Neural cell (in vitro differentiated cells): Measurements from ENCODE around the gene SCFD1.

Source experiments
- CTCF ChIP-seq: fragments of 450-650 bp; IDR thresholded peaks from 2 replicates; pipeline ENCODE4 v1.5.1; 2014; ENCODE audit warnings: antibody characterized with exemption, mild to moderate bottlenecking, moderate library complexity; ENCODE audit not compliant: poor library complexity, severe bottlenecking
- EP300 ChIP-seq: fragments of 450-650 bp; conservative IDR thresholded peaks from 2 replicates; pipeline ENCODE4 v1.6.1; 2014; ENCODE audit warnings: antibody characterized with exemption, mild to moderate bottlenecking, moderate library complexity; ENCODE audit not compliant: poor library complexity, severe bottlenecking
- EZH2 ChIP-seq: fragments of 200-600, 300-800 bp; shearing (Covaris generic), sonication (generic); IDR thresholded peaks from 2 replicates; pipeline ENCODE4 v1.6.1; 2014; ENCODE audit warnings: antibody characterized with exemption, low read length, borderline replicate concordance, mild to moderate bottlenecking; ENCODE audit not compliant: insufficient read depth, poor library complexity, severe bottlenecking
- MXI1 ChIP-seq: fragments of 450-650 bp; conservative IDR thresholded peaks from 2 replicates; pipeline ENCODE4 v1.6.1; 2014; ENCODE audit warnings: antibody characterized with exemption, mild to moderate bottlenecking; ENCODE audit not compliant: poor library complexity, severe bottlenecking
- POLR2AphosphoS5 ChIP-seq: IDR thresholded peaks from 2 replicates; pipeline ENCODE4 v1.6.1; 2012
- REST ChIP-seq: IDR thresholded peaks from 2 replicates; pipeline ENCODE4 v1.6.1; 2012; ENCODE audit warnings: borderline replicate concordance
- SMC3 ChIP-seq: fragments of 450-650 bp; conservative IDR thresholded peaks from 2 replicates; pipeline ENCODE4 v1.6.1; 2014; ENCODE audit warnings: antibody characterized with exemption, mild to moderate bottlenecking, moderate library complexity; ENCODE audit not compliant: poor library complexity
- TAF1 ChIP-seq: IDR thresholded peaks from 2 replicates; pipeline ENCODE4 v1.6.1; 2012; ENCODE audit warnings: low read depth

DNA sequence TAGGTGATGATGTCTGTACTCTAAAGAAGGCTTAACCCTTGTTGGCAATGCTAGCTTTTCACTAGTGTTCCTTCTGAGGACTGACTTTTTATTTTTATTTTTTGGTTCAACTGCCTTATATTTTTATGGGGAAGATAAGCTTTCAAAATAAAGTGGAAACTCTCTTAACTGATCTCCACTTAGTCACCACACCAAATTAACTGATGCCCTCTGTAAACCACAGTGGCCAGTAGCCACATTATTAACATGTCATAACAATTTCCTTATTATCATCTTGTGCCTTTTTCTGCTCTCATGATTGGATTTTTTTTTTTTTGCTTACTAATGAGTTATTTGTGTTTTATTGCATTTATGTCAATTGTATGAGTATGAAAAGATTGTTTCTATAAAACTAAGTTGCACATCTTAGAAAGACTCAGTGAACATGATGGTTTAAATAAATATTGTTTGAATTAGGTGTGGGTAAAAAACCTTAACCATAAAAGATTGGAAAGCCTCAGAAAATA is 56.9 kb downstream of the SCFD1 start:
- no peak for TF ChIP-seq EZH2
- no peak for TF ChIP-seq TAF1
- no peak for TF ChIP-seq CTCF
- no peak for TF ChIP-seq SMC3
- TF ChIP-seq EP300: no peak
- no peak for TF ChIP-seq MXI1
- TF ChIP-seq POLR2AphosphoS5: no peak
- no peak for TF ChIP-seq REST
